ENCODE data around the gene MRGPRX3. TPM values are rescaled to one million over a fixed set of nuclear protein-coding genes. Genes with fewer than 3 reads are reported as not detected.

Gene MRGPRX3
- polyA plus RNA-seq, 3 donors = not detected

GRCh38 chr11:18145837-18146236, 13.5 kb downstream of the MRGPRX3 start:
- Histone ChIP-seq H3K36me3 (replicated peaks in 1 of 2; ENCODE audit: control insufficient read depth in 1 of 2, insufficient read depth in 2 of 2, low read length in 2 of 2) (no peaks in the 10 kb centered on the region), H3K27ac (ENCODE audit: low read depth in 1 of 2, low read length in 2 of 2) (no peak overlapping the region), H3K4me1 (ENCODE audit: control insufficient read depth in 1 of 2, insufficient read depth in 2 of 2, low read length in 2 of 2) (no peaks in the 10 kb centered on the region), H4K20me1 (ENCODE audit: insufficient read depth, low read length) (no peaks in the 10 kb centered on the region), H3K9me3 (replicated peaks in 1 of 2; ENCODE audit: control insufficient read depth in 1 of 2, insufficient read depth in 1 of 2, low read length in 2 of 2) (no peaks in the 10 kb centered on the region), H3K9ac (ENCODE audit: insufficient read depth, low read length, poor library complexity, severe bottlenecking) (no peak overlapping the region), H3K4me2 (replicated peaks; ENCODE audit: extremely low read depth, low read length, poor library complexity, severe bottlenecking) (no peak overlapping the region), H3K79me2 (ENCODE audit: insufficient read depth, low read length) (no peaks in the 10 kb centered on the region), H2AFZ (ENCODE audit: insufficient read depth, low read depth, low read length, poor library complexity, severe bottlenecking) (no peak overlapping the region), H3K27me3 (ENCODE audit: control insufficient read depth in 2 of 2, insufficient read depth in 2 of 2, low read length in 2 of 2) (peaks cover 0 to 9% of the 10 kb centered on the region in 2 donors), H3K4me3 (replicated peaks in 1 of 3; ENCODE audit: low read depth in 2 of 3, low read length in 3 of 3) (no peak overlapping the region)
- Mint-ChIP-seq H3K27me3 (ENCODE audit: low read depth in 3 of 3) (peaks cover 6 to 14% (median 11%) of the 10 kb centered on the region in 3 donors), H3K9me3 (peaks cover 0 to 4% (median 0%) of the 10 kb centered on the region in 7 donors), H3K36me3 (no peaks in the 10 kb centered on the region), H3K27ac (no peak overlapping the region), H3K4me3 (no peak overlapping the region), H3K4me1 (no peaks in the 10 kb centered on the region)
- TF ChIP-seq, protein P1, sequence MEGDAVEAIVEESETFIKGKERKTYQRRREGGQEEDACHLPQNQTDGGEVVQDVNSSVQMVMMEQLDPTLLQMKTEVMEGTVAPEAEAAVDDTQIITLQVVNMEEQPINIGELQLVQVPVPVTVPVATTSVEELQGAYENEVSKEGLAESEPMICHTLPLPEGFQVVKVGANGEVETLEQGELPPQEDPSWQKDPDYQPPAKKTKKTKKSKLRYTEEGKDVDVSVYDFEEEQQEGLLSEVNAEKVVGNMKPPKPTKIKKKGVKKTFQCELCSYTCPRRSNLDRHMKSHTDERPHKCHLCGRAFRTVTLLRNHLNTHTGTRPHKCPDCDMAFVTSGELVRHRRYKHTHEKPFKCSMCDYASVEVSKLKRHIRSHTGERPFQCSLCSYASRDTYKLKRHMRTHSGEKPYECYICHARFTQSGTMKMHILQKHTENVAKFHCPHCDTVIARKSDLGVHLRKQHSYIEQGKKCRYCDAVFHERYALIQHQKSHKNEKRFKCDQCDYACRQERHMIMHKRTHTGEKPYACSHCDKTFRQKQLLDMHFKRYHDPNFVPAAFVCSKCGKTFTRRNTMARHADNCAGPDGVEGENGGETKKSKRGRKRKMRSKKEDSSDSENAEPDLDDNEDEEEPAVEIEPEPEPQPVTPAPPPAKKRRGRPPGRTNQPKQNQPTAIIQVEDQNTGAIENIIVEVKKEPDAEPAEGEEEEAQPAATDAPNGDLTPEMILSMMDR (IDR thresholded peaks at IDR 0.05) = no peak
- intact Hi-C loops (cut with micrococcal nuclease) = no loop called here
- 54% methylated on average over 3 of the region's 3 CpGs for WGBS (ENCODE audit: insufficient coverage)
- no peak for DNase-seq

GRCh38 chr11:18151581-18151980, 19.2 kb downstream of the MRGPRX3 start:
- H3K36me3 Mint-ChIP-seq = no peaks in the 10 kb centered on the region
- peaks cover 0 to 5% (median 0%) of the 10 kb centered on the region in 7 donors for H3K9me3 Mint-ChIP-seq
- TF ChIP-seq, protein P1 (IDR thresholded peaks at IDR 0.05) = no peak
- Histone ChIP-seq H3K9ac (ENCODE audit: insufficient read depth, low read length, poor library complexity, severe bottlenecking) (no peak overlapping the region), H3K9me3 (replicated peaks in 1 of 2; ENCODE audit: control insufficient read depth in 1 of 2, insufficient read depth in 1 of 2, low read length in 2 of 2) (no peaks in the 10 kb centered on the region), H3K4me1 (ENCODE audit: control insufficient read depth in 1 of 2, insufficient read depth in 2 of 2, low read length in 2 of 2) (no peaks in the 10 kb centered on the region), H3K27ac (ENCODE audit: low read depth in 1 of 2, low read length in 2 of 2) (no peak overlapping the region), H4K20me1 (ENCODE audit: insufficient read depth, low read length) (no peaks in the 10 kb centered on the region), H2AFZ (ENCODE audit: insufficient read depth, low read depth, low read length, poor library complexity, severe bottlenecking) (no peak overlapping the region), H3K36me3 (replicated peaks in 1 of 2; ENCODE audit: control insufficient read depth in 1 of 2, insufficient read depth in 2 of 2, low read length in 2 of 2) (no peaks in the 10 kb centered on the region), H3K79me2 (ENCODE audit: insufficient read depth, low read length) (no peaks in the 10 kb centered on the region), H3K4me3 (replicated peaks in 1 of 3; ENCODE audit: low read depth in 2 of 3, low read length in 3 of 3) (no peak overlapping the region), H3K27me3 (ENCODE audit: control insufficient read depth in 2 of 2, insufficient read depth in 2 of 2, low read length in 2 of 2) (peaks cover 0 to 2% of the 10 kb centered on the region in 2 donors), H3K4me2 (replicated peaks; ENCODE audit: extremely low read depth, low read length, poor library complexity, severe bottlenecking) (no peak overlapping the region)
- H3K27ac Mint-ChIP-seq = peak overlapping the region in 1 of 7 donors; percentile 66
- intact Hi-C loops (cut with micrococcal nuclease) = no loop called here
- no peak for DNase-seq
- WGBS (ENCODE audit: insufficient coverage) = 91% methylated on average over 2 of the region's 3 CpGs
- H3K27me3 Mint-ChIP-seq (ENCODE audit: low read depth in 3 of 3) = peaks cover 2 to 20% (median 19%) of the 10 kb centered on the region in 3 donors
- no peaks in the 10 kb centered on the region for H3K4me1 Mint-ChIP-seq
- no peak overlapping the region for H3K4me3 Mint-ChIP-seq
